Amniotic stem cell (primary cell): ENCODE results near the gene ANKS1A.
"Not testable (repeated sequence)": the region's sequence is repeated elsewhere in the genome, so short reads cannot be mapped to it uniquely, and the experiment has no call there.

Experiments used
- DNase-seq: peaks from one replicate; lab custom pipeline; 2025; lab: John Stamatoyannopoulos, UW

The ANKS1A gene

GRCh38 chr6:34917626-34918285, 28.7 kb downstream of the ANKS1A start:
- no peak for DNase-seq

GRCh38 chr6:34919651-34920050, 30.6 kb downstream of the ANKS1A start:
- no peak for DNase-seq

- no peak for DNase-seq
Observed at GRCh38 chr6:34920097-34920496, 31.0 kb downstream of the ANKS1A start.

- DNase-seq, result no peak
Observed at GRCh38 chr6:34922177-34922663, 33.2 kb downstream of the ANKS1A start.

- DNase-seq, result no peak
Observed at GRCh38 chr6:34924831-34925625, 36.0 kb downstream of the ANKS1A start.

GRCh38 chr6:34926655-34927054, 37.6 kb downstream of the ANKS1A start:
- no peak for DNase-seq

- no peak for DNase-seq
Observed at GRCh38 chr6:34928220-34928619, 39.2 kb downstream of the ANKS1A start.

- no peak for DNase-seq
Observed at GRCh38 chr6:34928695-34929094, 39.6 kb downstream of the ANKS1A start.

- DNase-seq, result no peak
Observed at GRCh38 chr6:34929241-34929978, 40.4 kb downstream of the ANKS1A start.

- DNase-seq, result no peak
Observed at GRCh38 chr6:34930221-34930620, 41.2 kb downstream of the ANKS1A start.

GRCh38 chr6:34932202-34932601, 43.1 kb downstream of the ANKS1A start:
- not testable (repeated sequence) for DNase-seq

- no peak for DNase-seq
Observed at GRCh38 chr6:34934516-34934915, 45.5 kb downstream of the ANKS1A start.

GRCh38 chr6:34938268-34938667, 49.2 kb downstream of the ANKS1A start:
- DNase-seq, result no peak

GRCh38 chr6:34940030-34940434, 51.0 kb downstream of the ANKS1A start:
- no peak for DNase-seq

GRCh38 chr6:34941421-34941820, 52.4 kb downstream of the ANKS1A start:
- no peak for DNase-seq

- no peak for DNase-seq
Observed at GRCh38 chr6:34945317-34945716, 56.3 kb downstream of the ANKS1A start.

GRCh38 chr6:34947561-34947960, 58.5 kb downstream of the ANKS1A start:
- DNase-seq, result no peak

- no peak for DNase-seq
Observed at GRCh38 chr6:34949636-34950035, 60.6 kb downstream of the ANKS1A start.

GRCh38 chr6:34950849-34951248, 61.8 kb downstream of the ANKS1A start:
- DNase-seq, result no peak

- no peak for DNase-seq
Observed at GRCh38 chr6:34951731-34952130, 62.7 kb downstream of the ANKS1A start.

- DNase-seq, result peak; percentile 28
Observed at GRCh38 chr6:34953061-34954025, 64.3 kb downstream of the ANKS1A start.

- DNase-seq, result no peak
Observed at GRCh38 chr6:34955442-34955841, 66.4 kb downstream of the ANKS1A start.
